WTC11 (cell line): ENCODE data around the gene MTG1. TPM values are rescaled to one million over a fixed set of nuclear protein-coding genes. Genes with fewer than 3 reads are reported as not detected.

ENCODE experiments used
- ATAC-seq: fragments of 200-7000 bp; cut with Tn5 transposase; 2 replicates; pipeline ENCODE4 v1.10.0; 2021; ENCODE audit warnings: mild to moderate bottlenecking, moderate library complexity
- CTCF ChIA-PET: fragments of 300-600 bp; sonication (Branson Sonifier 250); formaldehyde crosslinking; loops from one replicate; lab custom pipeline; 2021; ENCODE audit warnings: antibody characterized with exemption; lab: Charles Lee
- POLR2A ChIA-PET: fragments of 350-600 bp; sonication (Branson Sonifier 250); formaldehyde crosslinking; loops from one replicate; lab custom pipeline; 2021; ENCODE audit warnings: antibody characterized with exemption; lab: Charles Lee
- DNase-seq: peaks from one replicate; pipeline ENCODE4 v3.0.0; 2021; ENCODE audit warnings: low spot score
- H3K27ac Mint-ChIP-seq: 2 replicates; pipeline ENCODE4 v1.8.0; 2021; ENCODE audit warnings: mixed read lengths
- H3K27me3 Mint-ChIP-seq: 2 replicates; pipeline ENCODE4 v1.8.0; 2021; ENCODE audit warnings: low read depth, mild to moderate bottlenecking, moderate library complexity, mixed read lengths
- H3K36me3 Mint-ChIP-seq: 2 replicates; pipeline ENCODE4 v1.8.0; 2021; ENCODE audit warnings: mixed read lengths
- H3K4me1 Mint-ChIP-seq: 2 replicates; pipeline ENCODE4 v1.8.0; 2022; ENCODE audit warnings: mixed read lengths
- H3K4me3 Mint-ChIP-seq: 2 replicates; pipeline ENCODE4 v1.8.0; 2021; ENCODE audit warnings: mild to moderate bottlenecking, moderate library complexity, mixed read lengths
- H3K9me3 Mint-ChIP-seq: 2 replicates; pipeline ENCODE4 v1.8.0; 2021; ENCODE audit warnings: mixed read lengths
- AFF4 ChIP-seq: sonication (generic); formaldehyde crosslinking; IDR thresholded peaks from 2 replicates; pipeline ENCODE4 v1.8.1; 2023; ENCODE audit warnings: mild to moderate bottlenecking, missing genetic modification reagents, borderline replicate concordance
- ATF3 ChIP-seq: sonication (generic); formaldehyde crosslinking; conservative IDR thresholded peaks from 2 replicates; pipeline ENCODE4 v1.8.1; 2022; ENCODE audit warnings: mild to moderate bottlenecking, missing genetic modification reagents
- ATF6 ChIP-seq: sonication (generic); formaldehyde crosslinking; IDR thresholded peaks from 2 replicates; pipeline ENCODE4 v1.8.1; 2023; ENCODE audit warnings: mild to moderate bottlenecking, missing genetic modification reagents
- CREM ChIP-seq: sonication (generic); formaldehyde crosslinking; IDR thresholded peaks from 2 replicates; pipeline ENCODE4 v1.8.1; 2022; ENCODE audit warnings: mild to moderate bottlenecking, missing genetic modification reagents, moderate library complexity
- E2F4 ChIP-seq: sonication (generic); formaldehyde crosslinking; IDR thresholded peaks from 2 replicates; pipeline ENCODE4 v1.8.1; 2022; ENCODE audit warnings: low read depth, mild to moderate bottlenecking, moderate library complexity, missing genetic modification reagents, borderline replicate concordance
- EMX1 ChIP-seq: fragments of 250-450 bp; sonication (Bioruptor Pico); IDR thresholded peaks from 2 replicates; pipeline ENCODE4 v1.8.0; 2021; ENCODE audit warnings: mild to moderate bottlenecking
- FOXJ3 ChIP-seq: sonication (generic); formaldehyde crosslinking; IDR thresholded peaks from 2 replicates; pipeline ENCODE4 v1.9.0; 2021; ENCODE audit warnings: missing genetic modification reagents, mild to moderate bottlenecking, borderline replicate concordance
- FOXP1 ChIP-seq: sonication (generic); formaldehyde crosslinking; IDR thresholded peaks from 2 replicates; pipeline ENCODE4 v1.8.0; 2022; ENCODE audit warnings: missing genetic modification reagents, mild to moderate bottlenecking, moderate library complexity, borderline replicate concordance
- GABPB1 ChIP-seq: sonication (generic); formaldehyde crosslinking; IDR thresholded peaks from 2 replicates; pipeline ENCODE4 v1.8.1; 2023; ENCODE audit warnings: mild to moderate bottlenecking, missing genetic modification reagents
- HMGXB4 ChIP-seq: sonication (generic); formaldehyde crosslinking; IDR thresholded peaks from 2 replicates; pipeline ENCODE4 v1.8.1; 2023; ENCODE audit warnings: mild to moderate bottlenecking, moderate library complexity, missing genetic modification reagents
- IRF2 ChIP-seq: sonication (generic); formaldehyde crosslinking; IDR thresholded peaks from 2 replicates; pipeline ENCODE4 v1.8.0; 2022; ENCODE audit warnings: low read depth, missing genetic modification reagents, borderline replicate concordance
- MXD4 ChIP-seq: fragments of 250-450 bp; sonication (Bioruptor Pico); IDR thresholded peaks from 2 replicates; pipeline ENCODE4 v1.8.0; 2021; ENCODE audit warnings: mild to moderate bottlenecking, moderate library complexity, borderline replicate concordance
- MYBL2 ChIP-seq: sonication (generic); formaldehyde crosslinking; IDR thresholded peaks from 2 replicates; pipeline ENCODE4 v1.8.1; 2023; ENCODE audit warnings: mild to moderate bottlenecking, moderate library complexity, missing genetic modification reagents
- NR1H2 ChIP-seq: sonication (generic); formaldehyde crosslinking; IDR thresholded peaks from 2 replicates; pipeline ENCODE4 v1.9.0; 2021; ENCODE audit warnings: mild to moderate bottlenecking, moderate library complexity, missing genetic modification reagents
- STAT6 ChIP-seq: sonication (generic); formaldehyde crosslinking; conservative IDR thresholded peaks from 2 replicates; pipeline ENCODE4 v1.8.1; 2023; ENCODE audit warnings: mild to moderate bottlenecking, low read depth, missing genetic modification reagents, moderate library complexity
- ZNF121 ChIP-seq: sonication (generic); formaldehyde crosslinking; IDR thresholded peaks from 2 replicates; pipeline ENCODE4 v1.8.0; 2023; ENCODE audit warnings: missing genetic modification reagents
- ZNF219 ChIP-seq: sonication (generic); formaldehyde crosslinking; IDR thresholded peaks from 2 replicates; pipeline ENCODE4 v1.8.0; 2023; ENCODE audit warnings: missing genetic modification reagents, mild to moderate bottlenecking, borderline replicate concordance
- ZNF425 ChIP-seq: fragments of 250-450 bp; sonication (Bioruptor Pico); conservative IDR thresholded peaks from 2 replicates; pipeline ENCODE4 v1.9.0; 2021; ENCODE audit warnings: mild to moderate bottlenecking
- total RNA-seq: library from RNA; stranded (reverse); gene quantifications from 3 replicates; pipeline ENCODE4 v1.2.3, GENCODE V29; 2021

Gene MTG1
- total RNA-seq, 1 experiment from 2014 or later = 63.0 TPM

- peaks cover 13% of the 10 kb centered on the region for H3K27me3 Mint-ChIP-seq
- POLR2A ChIA-PET = no interaction called here
- H3K4me1 Mint-ChIP-seq = no peaks in the 10 kb centered on the region
- H3K4me3 Mint-ChIP-seq = no peak overlapping the region
- no peak for TF ChIP-seq AFF4 (CRISPR knock-in tag)
- TF ChIP-seq FOXP1 (CRISPR knock-in tag) = no peak
- TF ChIP-seq FOXJ3 = no peak
- no peak for TF ChIP-seq NR1H2 (CRISPR knock-in tag)
- no peak for TF ChIP-seq EMX1 (CRISPR knock-in tag)
- no peak for TF ChIP-seq HMGXB4 (CRISPR knock-in tag)
- TF ChIP-seq ATF3 (CRISPR knock-in tag) = no peak
- TF ChIP-seq CREM = no peak
- no peak for TF ChIP-seq ATF6 (CRISPR knock-in tag)
- TF ChIP-seq ZNF121 (CRISPR knock-in tag) = no peak
- no peak for TF ChIP-seq MXD4 (CRISPR knock-in tag)
- no peak for TF ChIP-seq IRF2
- no peak overlapping the region for H3K27ac Mint-ChIP-seq
- DNase-seq = no peak
- CTCF ChIA-PET = no interaction called here
- peaks cover 57% of the 10 kb centered on the region for H3K36me3 Mint-ChIP-seq
- no peak for ATAC-seq
- H3K9me3 Mint-ChIP-seq = peaks cover 62% of the 10 kb centered on the region
Observed at GRCh38 chr10:133462512-133463305, 68.8 kb downstream of the MTG1 start.

- Mint-ChIP-seq H3K36me3 (peaks cover 62% of the 10 kb centered on the region), H3K9me3 (peaks cover 68% of the 10 kb centered on the region), H3K27ac (no peak overlapping the region), H3K4me1 (no peaks in the 10 kb centered on the region), H3K4me3 (no peak overlapping the region), H3K27me3 (peaks cover 12% of the 10 kb centered on the region)
- ChIA-PET CTCF (no interaction called here), POLR2A (no interaction called here)
- ATAC-seq (no peak), DNase-seq (no peak)
- TF ChIP-seq FOXJ3 (no peak), GABPB1 (CRISPR knock-in tag) (no peak), E2F4 (CRISPR knock-in tag) (no peak), ZNF425 (CRISPR knock-in tag) (no peak), ZNF219 (CRISPR knock-in tag) (no peak), MYBL2 (CRISPR knock-in tag) (no peak), STAT6 (CRISPR knock-in tag) (no peak), FOXP1 (CRISPR knock-in tag) (no peak)
Observed at GRCh38 chr10:133464582-133465031, 70.7 kb downstream of the MTG1 start.
